Measurements from ENCODE around the gene ATP6AP1. TPM values are rescaled to one million over a fixed set of nuclear protein-coding genes. Genes with fewer than 3 reads are reported as not detected.

The ATP6AP1 gene
- polyA plus RNA-seq, 1 donor: 137 TPM

- WGBS (ENCODE audit: insufficient coverage, low lambda C conversion rate): no CpG with 5 or more reads among the region's 12 CpGs
- peaks cover 4% of the 10 kb centered on the region for H3K4me1 ChIP-seq (ENCODE audit: control insufficient read depth, insufficient read depth, low read length)
These were observed 18.0 kb downstream of the ATP6AP1 start for GRCh38 chrX:154446430-154446829.

GRCh38 chrX:154448484-154448883 lies 20.0 kb downstream of the ATP6AP1 start:
- no CpG with 5 or more reads among the region's 14 CpGs for whole genome bisulfite sequencing (ENCODE audit: insufficient coverage, low lambda C conversion rate)
- Histone ChIP-seq H3K27me3 (ENCODE audit: control insufficient read depth, insufficient read depth, low read length) (no peaks in the 10 kb centered on the region), H3K36me3 (ENCODE audit: control insufficient read depth, insufficient read depth, low read length) (peaks cover 28% of the 10 kb centered on the region), H3K4me1 (ENCODE audit: control insufficient read depth, insufficient read depth, low read length) (peaks cover 3% of the 10 kb centered on the region), H3K9me3 (ENCODE audit: control insufficient read depth, low read depth, low read length) (no peaks in the 10 kb centered on the region), H3K4me3 (ENCODE audit: low read length) (no peak overlapping the region), H3K27ac (ENCODE audit: low read length) (no peak overlapping the region)
- no peak for DNase-seq

More at GRCh38 chrX:154446430-154446829, 18.0 kb downstream of the ATP6AP1 start:
- H3K27me3 ChIP-seq (ENCODE audit: control insufficient read depth, insufficient read depth, low read length): no peaks in the 10 kb centered on the region
- DNase-seq: no peak
- no peak overlapping the region for H3K27ac ChIP-seq (ENCODE audit: low read length)
- H3K4me3 ChIP-seq (ENCODE audit: low read length): no peak overlapping the region
- peaks cover 41% of the 10 kb centered on the region for H3K36me3 ChIP-seq (ENCODE audit: control insufficient read depth, insufficient read depth, low read length)
- H3K9me3 ChIP-seq (ENCODE audit: control insufficient read depth, low read depth, low read length): no peaks in the 10 kb centered on the region

GRCh38 chrX:154449618-154450017 lies 21.1 kb downstream of the ATP6AP1 start:
- Histone ChIP-seq H3K4me3 (ENCODE audit: low read length) (no peak overlapping the region), H3K27ac (ENCODE audit: low read length) (no peak overlapping the region), H3K36me3 (ENCODE audit: control insufficient read depth, insufficient read depth, low read length) (peaks cover 28% of the 10 kb centered on the region), H3K4me1 (ENCODE audit: control insufficient read depth, insufficient read depth, low read length) (no peaks in the 10 kb centered on the region), H3K9me3 (ENCODE audit: control insufficient read depth, low read depth, low read length) (no peaks in the 10 kb centered on the region), H3K27me3 (ENCODE audit: control insufficient read depth, insufficient read depth, low read length) (no peaks in the 10 kb centered on the region)
- no peak for DNase-seq
- no CpG with 5 or more reads among the region's 18 CpGs for WGBS (ENCODE audit: insufficient coverage, low lambda C conversion rate)

DNA sequence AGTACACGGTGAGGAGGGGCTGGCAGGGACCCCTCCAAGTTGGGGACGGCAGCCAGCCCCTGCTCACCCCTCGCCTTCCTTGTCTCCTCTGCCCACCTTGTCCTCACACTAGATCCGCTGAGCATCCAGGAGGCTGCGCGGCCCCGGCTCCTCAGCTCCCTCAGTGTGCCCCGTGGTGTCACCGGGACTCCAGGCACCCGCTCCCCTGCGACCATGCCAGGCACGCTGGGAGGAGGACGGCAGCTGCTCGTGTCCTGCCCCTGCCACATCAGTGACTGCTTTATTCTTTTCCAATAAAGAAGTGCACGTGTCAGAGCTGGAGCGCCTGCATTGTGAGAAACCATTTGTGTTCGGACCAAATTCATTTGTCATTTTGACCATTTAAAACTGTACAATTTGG lies 21.8 kb downstream of the ATP6AP1 start:
- no peak for DNase-seq
- no peaks in the 10 kb centered on the region for H3K4me1 ChIP-seq (ENCODE audit: control insufficient read depth, insufficient read depth, low read length)
- no CpG with 5 or more reads among the region's 17 CpGs for WGBS (ENCODE audit: insufficient coverage, low lambda C conversion rate)
- no peak overlapping the region for H3K4me3 ChIP-seq (ENCODE audit: low read length)
- peaks cover 28% of the 10 kb centered on the region for H3K36me3 ChIP-seq (ENCODE audit: control insufficient read depth, insufficient read depth, low read length)
- H3K27me3 ChIP-seq (ENCODE audit: control insufficient read depth, insufficient read depth, low read length): no peaks in the 10 kb centered on the region
- H3K9me3 ChIP-seq (ENCODE audit: control insufficient read depth, low read depth, low read length): no peaks in the 10 kb centered on the region
- H3K27ac ChIP-seq (ENCODE audit: low read length): no peak overlapping the region

DNA sequence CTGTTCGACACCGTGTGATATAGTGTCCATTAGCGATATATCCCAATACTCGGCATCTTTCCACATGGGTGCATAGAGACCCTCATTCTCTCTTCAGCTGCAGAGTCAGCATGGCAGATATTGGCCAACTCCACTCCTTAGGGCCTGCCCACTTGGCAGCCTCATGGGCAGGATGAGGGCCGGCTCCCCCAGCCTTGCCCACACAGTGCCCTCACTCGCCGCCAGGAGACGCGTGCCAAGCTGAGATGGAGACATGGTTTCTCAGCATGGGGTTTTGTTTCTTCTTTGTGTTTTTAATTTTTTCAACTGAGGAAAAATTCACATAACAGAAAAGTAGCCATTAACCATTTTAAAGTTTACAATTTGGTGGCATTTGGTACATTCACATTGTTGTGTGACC lies 24.3 kb downstream of the ATP6AP1 start:
- peaks cover 22% of the 10 kb centered on the region for H3K36me3 ChIP-seq (ENCODE audit: control insufficient read depth, insufficient read depth, low read length)
- no peak for DNase-seq
- no CpG with 5 or more reads among the region's 9 CpGs for WGBS (ENCODE audit: insufficient coverage, low lambda C conversion rate)
- H3K27me3 ChIP-seq (ENCODE audit: control insufficient read depth, insufficient read depth, low read length): no peaks in the 10 kb centered on the region
- no peak overlapping the region for H3K4me3 ChIP-seq (ENCODE audit: low read length)
- H3K9me3 ChIP-seq (ENCODE audit: control insufficient read depth, low read depth, low read length): no peaks in the 10 kb centered on the region
- no peaks in the 10 kb centered on the region for H3K4me1 ChIP-seq (ENCODE audit: control insufficient read depth, insufficient read depth, low read length)
- H3K27ac ChIP-seq (ENCODE audit: low read length): no peak overlapping the region

DNA sequence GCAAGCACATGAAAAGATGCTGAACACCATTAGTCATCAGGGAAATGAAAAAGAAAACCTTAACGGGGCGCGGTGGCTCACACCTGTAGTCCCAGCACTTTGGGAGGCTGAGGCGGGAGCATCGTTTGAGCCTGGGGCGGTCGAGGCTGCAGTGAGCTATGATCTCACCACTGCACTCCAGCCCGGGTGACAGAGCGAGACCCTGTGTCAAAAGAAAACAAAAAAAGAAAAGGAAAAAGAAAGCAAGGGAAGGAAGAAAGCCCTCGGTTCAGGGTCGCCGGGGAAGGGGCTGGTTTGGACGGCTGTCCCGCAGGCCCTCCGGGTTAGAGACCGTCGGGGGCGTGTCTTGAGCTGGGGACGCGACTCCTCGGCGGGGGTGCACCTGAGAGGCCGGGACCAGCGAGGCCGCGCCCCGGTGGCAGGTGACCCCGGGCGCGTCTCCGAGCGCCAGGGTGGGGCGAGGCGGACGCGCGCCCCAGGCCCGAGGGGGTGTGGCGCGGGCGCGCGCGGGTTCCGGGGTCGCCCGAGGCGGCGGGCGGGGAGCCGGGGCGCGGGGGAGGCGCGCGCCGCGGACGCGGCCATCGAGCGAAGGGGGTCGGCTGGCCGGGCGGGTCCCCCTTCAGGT lies 29.1 kb downstream of the ATP6AP1 start:
- no peaks in the 10 kb centered on the region for H3K9me3 ChIP-seq (ENCODE audit: control insufficient read depth, low read depth, low read length)
- peak overlapping the region; percentile 42 for H3K4me3 ChIP-seq (ENCODE audit: low read length)
- WGBS (ENCODE audit: insufficient coverage, low lambda C conversion rate): no CpG with 5 or more reads among the region's 65 CpGs
- no peaks in the 10 kb centered on the region for H3K27me3 ChIP-seq (ENCODE audit: control insufficient read depth, insufficient read depth, low read length)
- peaks cover 14% of the 10 kb centered on the region for H3K36me3 ChIP-seq (ENCODE audit: control insufficient read depth, insufficient read depth, low read length)
- peak overlapping the region; percentile 32 for H3K27ac ChIP-seq (ENCODE audit: low read length)
- H3K4me1 ChIP-seq (ENCODE audit: control insufficient read depth, insufficient read depth, low read length): peaks cover 2% of the 10 kb centered on the region
- peak; percentile 68 to 77 for DNase-seq

DNA sequence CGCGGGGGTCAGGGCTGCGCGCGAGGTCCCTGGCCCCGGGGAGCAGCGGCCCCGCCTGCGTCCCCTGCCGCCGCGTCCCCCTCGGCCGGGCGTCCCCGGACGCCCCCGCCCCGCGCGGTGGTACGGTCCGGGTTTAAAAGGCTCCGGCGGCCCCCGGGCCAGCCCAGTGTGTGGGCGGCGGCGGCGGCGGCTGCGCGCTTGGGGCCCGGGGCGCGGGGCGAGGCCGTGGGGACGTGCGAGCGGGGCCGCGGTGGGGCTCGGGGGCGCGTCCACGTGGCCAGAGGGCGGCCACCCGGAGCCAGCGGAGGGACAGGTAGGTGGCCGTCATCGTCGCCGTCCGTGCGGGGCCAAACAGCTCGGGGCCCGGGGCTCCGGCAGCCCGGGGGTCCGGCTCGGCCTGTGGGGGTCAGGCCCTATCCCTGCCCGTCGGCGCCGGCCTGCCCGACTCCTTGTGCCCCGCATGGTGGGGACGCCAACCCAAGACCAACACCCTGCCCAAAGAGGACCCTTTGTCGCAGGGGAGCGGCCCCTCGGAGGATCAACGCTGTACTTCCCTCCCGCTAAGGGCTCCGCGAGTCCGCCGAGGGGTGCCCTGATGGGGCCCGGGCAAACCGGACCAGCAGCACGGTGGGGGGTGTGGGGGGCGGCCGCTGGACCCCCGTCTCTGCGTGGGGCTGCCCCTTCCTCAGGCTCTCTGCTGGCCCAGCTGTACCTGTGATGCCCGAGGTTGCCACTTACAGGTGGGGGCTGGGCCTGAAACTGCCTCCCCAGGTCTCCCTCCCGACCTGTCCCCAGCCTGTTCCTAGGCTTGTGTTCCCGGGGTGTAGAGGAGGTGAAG lies 29.9 kb downstream of the ATP6AP1 start, which contains the start of gene PLXNA3:
PLXNA3 (plus strand) TSS at position 166 of the 838 bp plus-strand sequence. CDS start 1,903 bp downstream, outside the sequence.
- DNase-seq: no peak
- Histone ChIP-seq H3K4me3 (ENCODE audit: low read length) (peak within 1 kb of the TSS; percentile 80), H3K9me3 (ENCODE audit: control insufficient read depth, low read depth, low read length) (no peaks in the 10 kb centered on the region), H3K4me1 (ENCODE audit: control insufficient read depth, insufficient read depth, low read length) (peaks cover 2% of the 10 kb centered on the region), H3K36me3 (ENCODE audit: control insufficient read depth, insufficient read depth, low read length) (peaks cover 17% of the 10 kb centered on the region), H3K27me3 (ENCODE audit: control insufficient read depth, insufficient read depth, low read length) (no peaks in the 10 kb centered on the region), H3K27ac (ENCODE audit: low read length) (peak within 1 kb of the TSS; percentile 42)
- no CpG with 5 or more reads among the region's 88 CpGs for WGBS (ENCODE audit: insufficient coverage, low lambda C conversion rate)

GRCh38 chrX:154458954-154459778 lies 30.7 kb downstream of the ATP6AP1 start:
- peak overlapping the region; percentile 80 for H3K4me3 ChIP-seq (ENCODE audit: low read length)
- peak overlapping the region; percentile 42 for H3K27ac ChIP-seq (ENCODE audit: low read length)
- no CpG with 5 or more reads among the region's 15 CpGs for WGBS (ENCODE audit: insufficient coverage, low lambda C conversion rate)
- no peaks in the 10 kb centered on the region for H3K27me3 ChIP-seq (ENCODE audit: control insufficient read depth, insufficient read depth, low read length)
- H3K9me3 ChIP-seq (ENCODE audit: control insufficient read depth, low read depth, low read length): no peaks in the 10 kb centered on the region
- H3K36me3 ChIP-seq (ENCODE audit: control insufficient read depth, insufficient read depth, low read length): peaks cover 23% of the 10 kb centered on the region
- DNase-seq: peak in 1 of 2 donors; percentile 45
- peaks cover 2% of the 10 kb centered on the region for H3K4me1 ChIP-seq (ENCODE audit: control insufficient read depth, insufficient read depth, low read length)

DNA sequence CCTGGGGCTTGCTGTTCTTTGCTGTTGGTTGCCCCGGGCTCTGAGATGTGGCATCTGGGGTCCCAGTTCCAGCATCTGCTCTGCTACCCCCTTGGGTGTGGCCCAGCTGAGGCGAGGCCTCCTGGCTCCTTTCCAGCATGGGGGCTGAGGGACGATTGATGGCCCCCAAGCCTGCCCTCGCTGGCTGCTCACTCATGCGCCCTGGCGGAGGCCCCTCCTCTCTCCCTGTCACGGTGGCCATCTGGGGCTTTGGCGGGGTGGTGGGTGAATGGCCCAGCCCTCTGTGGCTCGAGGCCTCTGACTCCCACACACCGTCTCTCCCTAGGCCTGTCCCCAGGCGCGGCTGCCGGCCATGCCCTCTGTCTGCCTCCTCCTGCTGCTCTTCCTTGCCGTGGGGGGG lies 31.4 kb downstream of the ATP6AP1 start:
- Histone ChIP-seq H3K9me3 (ENCODE audit: control insufficient read depth, low read depth, low read length) (no peaks in the 10 kb centered on the region), H3K36me3 (ENCODE audit: control insufficient read depth, insufficient read depth, low read length) (peaks cover 27% of the 10 kb centered on the region), H3K4me1 (ENCODE audit: control insufficient read depth, insufficient read depth, low read length) (peaks cover 2% of the 10 kb centered on the region), H3K27ac (ENCODE audit: low read length) (no peak overlapping the region), H3K4me3 (ENCODE audit: low read length) (peak overlapping the region; percentile 80), H3K27me3 (ENCODE audit: control insufficient read depth, insufficient read depth, low read length) (no peaks in the 10 kb centered on the region)
- DNase-seq: no peak
- no CpG with 5 or more reads among the region's 14 CpGs for WGBS (ENCODE audit: insufficient coverage, low lambda C conversion rate)

GRCh38 chrX:154460326-154460725 lies 31.8 kb downstream of the ATP6AP1 start:
- no peak for DNase-seq
- H3K27ac ChIP-seq (ENCODE audit: low read length): no peak overlapping the region

More at GRCh38 chrX:154460326-154460725, 31.8 kb downstream of the ATP6AP1 start:
- H3K4me1 ChIP-seq (ENCODE audit: control insufficient read depth, insufficient read depth, low read length): peaks cover 2% of the 10 kb centered on the region
- H3K9me3 ChIP-seq (ENCODE audit: control insufficient read depth, low read depth, low read length): no peaks in the 10 kb centered on the region
- H3K4me3 ChIP-seq (ENCODE audit: low read length): no peak overlapping the region
- peaks cover 31% of the 10 kb centered on the region for H3K36me3 ChIP-seq (ENCODE audit: control insufficient read depth, insufficient read depth, low read length)
- no peaks in the 10 kb centered on the region for H3K27me3 ChIP-seq (ENCODE audit: control insufficient read depth, insufficient read depth, low read length)
- no CpG with 5 or more reads among the region's 26 CpGs for WGBS (ENCODE audit: insufficient coverage, low lambda C conversion rate)

All from large intestine (tissue), 3 donors.